Glomerular visceral epithelial cell (primary cell): ENCODE measurements around the gene PCDHB15.
"Not testable (repeated sequence)": the region's sequence is repeated elsewhere in the genome, so short reads cannot be mapped to it uniquely, and the experiment has no call there.

ENCODE experiments used
- DNase-seq: peaks from one replicate; pipeline ENCODE4 v3.0.0-alpha.2; 2016; ENCODE audit errors: extremely low spot score

The PCDHB15 gene

GRCh38 chr5:141247434-141247833 is 2.2 kb downstream of the PCDHB15 start:
- DNase-seq = not testable (repeated sequence)

- DNase-seq = no peak
Measured at GRCh38 chr5:141250576-141250975, 5.4 kb downstream of the PCDHB15 start.

- no peak for DNase-seq
Measured at GRCh38 chr5:141258464-141258863, 13.3 kb downstream of the PCDHB15 start.

GRCh38 chr5:141258948-141259347 is 13.8 kb downstream of the PCDHB15 start:
- no peak for DNase-seq

GRCh38 chr5:141260458-141261237 is 15.5 kb downstream of the PCDHB15 start:
- DNase-seq = no peak

GRCh38 chr5:141261238-141261546 is 16.0 kb downstream of the PCDHB15 start:
- no peak for DNase-seq

- DNase-seq = no peak
Measured at GRCh38 chr5:141269195-141269594, 24.0 kb downstream of the PCDHB15 start.

- DNase-seq = no peak
Measured at GRCh38 chr5:141272906-141273305, 27.7 kb downstream of the PCDHB15 start.

- no peak for DNase-seq
Measured at GRCh38 chr5:141298376-141298775, 53.2 kb downstream of the PCDHB15 start.
